ENCODE measurements around the gene ASXL3.

ASXL3 gene

DNA sequence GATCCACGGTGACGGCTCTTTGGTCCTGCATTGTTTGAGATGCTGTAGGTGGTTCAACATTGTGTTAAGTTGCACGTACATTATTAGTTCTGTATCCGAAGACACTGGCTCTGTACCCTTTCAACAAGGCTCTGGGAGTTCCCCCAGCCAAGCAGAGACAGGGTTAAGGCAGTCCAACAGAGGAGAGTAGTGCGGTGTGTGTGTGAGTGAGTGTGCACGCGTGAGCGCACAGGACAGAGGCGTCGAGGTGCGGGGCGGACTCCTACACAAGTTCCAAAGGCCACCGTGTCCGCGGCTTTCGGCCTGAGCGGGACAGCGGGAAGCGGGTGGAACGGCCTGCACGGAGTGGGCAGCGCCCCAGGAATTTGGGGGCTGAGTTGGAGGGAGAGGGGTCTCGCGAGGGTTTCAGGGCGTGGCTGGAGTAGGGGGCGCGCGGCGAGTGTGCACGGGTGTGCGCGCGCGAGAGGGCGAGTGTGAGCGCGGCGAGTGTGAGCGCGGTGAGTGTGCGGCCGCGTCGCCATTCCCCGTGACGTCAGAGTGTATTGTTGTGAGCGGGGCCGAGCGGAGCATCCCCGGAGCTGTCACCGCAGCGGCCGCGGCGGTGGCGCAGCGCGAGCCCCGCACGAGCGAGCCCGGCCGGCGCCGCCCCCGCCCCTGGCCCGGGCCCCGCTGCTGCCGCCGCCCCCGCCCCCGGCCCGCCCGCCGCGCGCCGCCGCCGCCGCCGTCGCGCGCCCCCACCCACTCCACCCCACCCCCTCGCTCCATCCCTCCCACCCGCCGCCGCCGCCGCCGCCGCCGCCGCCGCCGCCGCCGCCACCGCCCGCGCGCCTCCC lies at the start of gene ASXL3:
ASXL3 (plus strand) TSS at position 535 of the 833 bp plus-strand sequence. CDS start 413 bp downstream, outside the sequence.
- peak; percentile 10 for DNase-seq

DNA sequence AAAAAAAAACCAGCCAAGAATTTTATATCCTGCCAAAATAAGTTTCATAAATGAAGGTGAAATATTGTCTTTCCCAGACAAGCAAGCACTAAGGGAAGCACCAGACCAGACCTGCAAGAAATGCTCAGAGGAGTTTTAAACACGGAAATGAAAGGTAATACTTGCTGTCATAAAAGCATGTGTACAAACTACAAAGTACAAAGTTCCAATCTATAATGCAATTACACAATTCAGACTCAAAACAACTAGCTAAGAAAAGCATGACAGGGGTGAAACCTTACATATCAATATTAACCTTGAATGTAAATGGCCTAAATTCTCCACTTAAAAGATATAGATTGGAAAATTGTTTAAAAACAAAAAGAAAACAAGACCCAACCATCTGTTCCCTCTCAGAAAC lies 45.0 kb upstream of the ASXL3 start:
- no peak for DNase-seq

DNA sequence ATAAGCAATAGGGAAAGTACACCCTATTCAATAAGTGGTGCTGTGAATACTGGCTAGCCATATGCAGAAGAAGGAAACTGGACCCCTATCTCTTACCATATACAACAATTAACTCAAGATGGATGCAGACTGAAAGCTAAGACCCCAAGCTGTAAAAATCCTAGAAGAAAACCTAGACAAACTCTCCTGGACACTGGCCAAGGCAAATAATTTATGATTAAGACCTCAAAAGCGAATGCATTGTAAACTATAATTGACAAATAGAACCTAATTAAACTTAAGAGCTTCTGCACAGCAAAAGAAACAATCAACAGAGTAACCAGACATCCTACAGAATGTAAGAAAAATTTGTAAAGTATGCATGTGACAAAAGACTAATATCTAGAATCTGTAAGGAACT lies 41.1 kb upstream of the ASXL3 start:
- no peak for DNase-seq

DNA sequence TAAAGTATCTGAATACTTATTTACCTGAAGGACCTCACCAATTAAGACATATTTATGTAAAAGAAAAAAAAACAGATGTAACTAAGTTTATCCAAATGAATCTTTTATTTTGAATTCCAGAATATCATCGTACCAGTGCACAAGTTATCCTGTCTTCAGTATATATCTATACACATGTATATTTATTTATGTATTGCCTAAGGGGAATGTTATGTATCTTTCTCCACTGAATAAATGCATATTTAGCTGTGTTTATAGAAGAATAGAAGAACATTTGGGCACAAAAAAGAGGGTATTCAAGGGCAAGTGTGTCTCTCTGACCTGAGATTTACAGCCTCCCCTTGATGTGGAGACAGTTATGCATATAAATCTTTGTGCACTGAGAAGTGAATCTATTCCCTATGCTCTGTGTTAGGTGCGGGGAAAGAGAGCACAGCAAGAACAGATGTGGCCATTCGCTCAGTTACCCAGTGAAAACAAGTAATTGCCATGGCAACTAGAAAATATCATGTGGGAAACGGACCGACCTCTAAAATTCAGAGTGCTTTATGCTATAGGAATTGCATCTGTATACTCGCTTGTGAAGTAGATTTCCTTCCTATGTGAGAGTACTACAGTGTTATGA lies 39.5 kb upstream of the ASXL3 start:
- no peak for DNase-seq

DNA sequence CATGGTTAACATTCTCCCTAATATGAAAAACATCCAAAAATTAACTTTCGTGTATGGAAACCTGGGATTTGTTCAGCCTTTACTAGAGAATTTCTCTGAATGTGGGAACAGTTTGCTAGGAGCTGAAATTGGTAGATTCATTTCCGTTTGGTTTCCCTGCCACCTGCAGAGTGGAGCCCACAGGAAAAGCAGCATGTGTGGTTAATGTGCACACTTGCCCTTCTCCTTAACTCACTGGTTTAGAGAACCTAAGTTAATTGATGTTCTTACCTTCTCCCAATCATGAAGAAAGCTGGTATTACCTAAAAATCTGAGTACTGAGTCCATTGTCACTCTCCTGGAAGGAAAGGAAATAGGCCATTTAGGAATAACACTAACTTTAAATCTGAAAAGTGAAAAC lies 37.6 kb upstream of the ASXL3 start:
- DNase-seq, result no peak

DNA sequence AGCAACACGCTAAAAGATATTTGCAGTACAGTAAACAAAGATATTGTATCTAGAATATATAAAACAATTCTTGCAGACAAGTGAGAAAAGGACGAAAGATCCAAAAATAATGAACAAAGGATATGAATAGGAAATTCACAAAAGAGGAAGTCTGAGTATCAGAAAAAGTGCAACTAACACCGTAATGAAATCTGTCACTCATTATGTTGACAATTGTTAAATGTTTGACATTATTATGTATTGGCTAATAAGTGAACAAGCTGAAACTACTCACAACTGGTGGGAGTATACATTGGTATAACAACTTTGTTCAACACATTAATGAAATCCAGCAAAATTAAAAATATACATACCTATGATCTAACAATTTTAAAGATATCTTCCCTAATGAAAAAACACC lies 36.7 kb upstream of the ASXL3 start:
- DNase-seq, result no peak

DNA sequence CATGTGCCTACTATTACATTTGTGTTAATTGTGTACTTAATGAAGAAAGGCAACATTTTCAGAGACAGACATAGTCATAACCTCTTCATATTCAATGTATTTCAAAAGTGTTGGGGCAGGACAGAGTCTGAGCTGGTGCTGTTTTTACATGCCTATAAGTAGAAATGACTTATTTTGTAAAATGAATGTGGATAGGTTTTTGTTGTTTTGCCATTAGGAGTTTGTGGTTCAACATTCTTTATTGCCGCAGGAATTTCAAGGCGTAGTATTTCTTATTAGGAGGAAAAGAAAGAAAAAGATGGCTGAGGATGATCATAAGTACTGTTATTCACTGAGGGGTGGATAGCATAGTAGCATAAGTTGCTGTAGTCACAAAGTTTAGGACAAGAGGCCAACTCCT lies 21.2 kb upstream of the ASXL3 start:
- DNase-seq, result no peak

DNA sequence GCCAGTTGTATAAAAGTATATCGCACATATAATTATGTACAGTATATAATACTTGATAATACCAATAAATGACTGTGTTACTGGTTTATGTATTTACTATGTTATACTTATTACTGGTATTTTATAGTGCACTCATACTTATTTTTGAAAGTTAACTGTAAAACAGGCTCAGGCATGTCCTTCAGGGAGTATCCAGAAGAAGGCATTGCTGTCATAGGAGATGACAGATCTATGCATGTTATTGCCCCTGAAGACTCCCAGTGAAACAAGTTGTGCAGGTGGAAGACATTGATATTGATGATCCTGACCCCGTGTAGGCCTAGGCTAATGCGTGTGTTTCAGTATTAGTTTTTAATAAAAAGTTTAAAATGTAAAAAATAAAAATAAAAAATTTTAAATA lies 20.3 kb upstream of the ASXL3 start:
- no peak for DNase-seq

DNA sequence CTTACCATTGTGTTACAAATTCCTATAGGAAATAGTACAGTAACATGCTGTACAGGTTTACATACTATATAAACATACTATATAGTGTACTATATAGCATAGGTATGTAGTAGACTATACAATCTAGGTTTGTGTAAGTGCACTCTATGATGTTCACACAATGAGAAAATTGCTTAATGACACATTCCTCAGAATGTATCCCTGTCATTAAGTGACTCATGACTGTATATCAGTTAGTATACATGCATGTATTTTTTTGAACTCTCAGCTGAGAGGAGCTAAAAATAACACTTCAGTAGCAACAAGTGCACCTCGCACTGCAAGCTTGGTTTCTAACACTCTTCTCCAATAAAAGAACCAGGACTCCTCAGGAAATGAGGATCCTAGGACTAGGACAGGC lies 19.5 kb upstream of the ASXL3 start:
- no peak for DNase-seq

DNA sequence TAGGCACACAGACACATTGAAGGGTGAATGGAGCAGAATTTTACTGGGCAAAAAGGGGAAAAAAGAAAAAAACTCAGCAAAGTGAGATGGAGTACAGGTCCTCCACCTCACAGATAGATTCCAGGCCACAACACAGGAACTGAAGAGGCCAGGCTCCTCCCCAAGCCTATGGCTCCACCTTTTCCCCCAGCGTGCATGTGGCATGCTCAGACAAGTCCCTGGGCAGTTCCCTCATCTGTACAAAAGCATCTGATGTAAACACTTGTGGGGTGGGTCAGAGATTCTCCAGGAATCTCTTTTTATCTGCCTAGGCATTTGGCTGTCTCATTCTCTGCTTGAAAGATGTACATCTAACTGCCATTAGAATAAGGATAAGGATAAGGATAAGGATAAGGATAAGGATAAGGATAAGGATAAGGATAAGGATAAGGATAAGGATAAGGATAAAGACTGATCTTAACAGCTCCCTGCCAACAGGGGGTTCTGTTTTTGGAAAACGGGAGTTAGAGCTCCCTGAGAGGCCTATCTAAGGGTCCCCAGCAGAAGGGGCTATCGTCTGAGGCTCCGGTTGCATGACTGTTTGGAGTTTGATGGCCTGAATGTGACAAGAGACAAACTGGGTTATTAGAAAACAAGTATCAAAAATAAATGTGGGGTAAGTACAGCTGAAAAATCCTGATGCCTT lies 17.2 kb upstream of the ASXL3 start:
- no peak for DNase-seq

DNA sequence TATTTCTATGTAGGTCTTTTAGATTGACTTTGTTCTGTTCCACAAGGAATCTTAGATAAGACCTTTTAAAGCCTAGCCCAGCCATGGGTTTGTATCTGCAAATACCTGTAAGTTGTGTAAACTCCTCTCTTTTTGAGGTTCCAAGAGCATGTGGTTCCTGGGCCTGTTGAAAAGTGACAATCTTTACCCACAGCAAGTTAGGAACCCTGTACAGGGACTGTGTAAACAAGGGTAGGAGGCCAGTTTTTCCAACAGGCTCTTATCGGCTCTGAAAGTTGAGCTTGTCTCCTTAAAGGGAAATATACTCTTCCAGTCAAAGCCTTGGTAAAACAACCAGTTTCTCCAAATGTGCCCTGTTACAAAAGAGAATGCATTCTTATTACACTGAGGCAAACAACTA lies 15.3 kb upstream of the ASXL3 start:
- DNase-seq, result no peak

DNA sequence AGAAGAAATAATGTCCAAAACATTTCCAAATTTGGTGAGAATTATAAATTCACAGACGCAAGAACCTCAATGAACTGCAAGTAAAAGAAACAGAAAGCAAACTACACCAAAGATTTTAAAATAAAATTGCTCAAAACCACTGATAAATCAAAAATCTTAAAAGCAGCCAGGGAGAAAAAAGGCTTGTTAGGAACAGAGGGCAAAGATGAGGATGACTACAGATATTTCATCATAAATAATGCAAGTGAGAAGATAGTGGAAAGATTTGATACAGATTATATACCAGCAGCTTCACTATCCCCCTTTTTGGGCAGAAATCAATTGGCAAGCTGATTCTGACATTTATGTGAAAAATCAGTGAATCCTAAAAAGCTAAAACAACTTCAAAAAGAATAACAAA lies 10.3 kb upstream of the ASXL3 start:
- DNase-seq, result no peak

DNA sequence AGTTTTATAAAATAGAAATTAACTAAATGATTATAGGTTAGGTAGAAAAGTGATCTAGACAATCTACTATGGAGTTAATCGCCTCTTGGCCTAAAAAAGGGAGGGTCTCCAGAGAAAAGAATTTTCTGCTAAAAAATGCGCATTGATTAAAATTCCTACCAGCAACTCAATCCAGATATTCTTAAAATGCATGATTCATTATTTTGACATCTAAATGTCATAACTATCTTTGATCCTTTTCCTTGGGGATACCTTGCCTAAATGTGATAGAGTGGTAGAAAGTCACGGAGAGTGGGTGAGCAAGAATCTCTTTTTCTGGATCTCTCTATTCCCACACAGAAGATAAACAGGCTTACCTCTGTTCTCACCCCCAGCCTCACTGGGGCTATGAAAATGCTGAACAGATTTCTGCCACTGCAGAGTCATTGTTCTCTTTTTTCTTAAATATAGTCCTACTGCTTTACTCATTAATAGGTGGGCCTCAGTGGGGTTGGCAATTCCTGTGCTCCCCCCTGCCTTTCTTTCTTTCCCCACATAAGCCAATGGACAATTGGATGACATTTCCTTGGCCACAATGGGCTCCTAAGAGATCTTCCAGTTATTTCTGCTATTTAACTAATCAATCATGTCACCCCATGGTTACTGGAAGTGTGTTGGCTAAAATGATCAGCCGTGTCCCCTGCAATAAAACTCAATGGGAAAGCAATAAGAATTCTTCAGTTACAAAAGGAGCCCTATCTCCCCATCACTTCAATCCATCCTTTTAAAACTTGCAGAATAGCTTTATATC lies 5.8 kb upstream of the ASXL3 start:
- DNase-seq, result no peak

DNA sequence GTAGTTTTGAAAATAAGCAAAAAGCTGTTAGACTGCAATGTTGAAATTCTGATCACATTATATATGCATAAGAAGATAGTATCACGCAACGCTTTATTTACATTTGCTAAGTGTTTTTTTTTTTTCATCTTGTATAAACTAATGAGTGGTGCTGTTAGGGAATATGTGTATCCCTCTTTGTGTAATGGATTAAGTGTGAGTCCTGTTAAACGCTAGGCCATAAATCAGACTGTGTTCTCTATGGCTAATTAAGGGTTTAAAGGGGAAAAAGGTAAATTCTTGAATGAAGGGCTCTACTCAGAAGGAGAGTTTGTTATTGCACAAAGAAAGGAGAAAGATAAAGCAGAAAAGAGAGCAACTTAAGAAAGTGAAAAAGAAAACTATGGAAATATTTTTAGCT lies 4.8 kb upstream of the ASXL3 start:
- no peak for DNase-seq

DNA sequence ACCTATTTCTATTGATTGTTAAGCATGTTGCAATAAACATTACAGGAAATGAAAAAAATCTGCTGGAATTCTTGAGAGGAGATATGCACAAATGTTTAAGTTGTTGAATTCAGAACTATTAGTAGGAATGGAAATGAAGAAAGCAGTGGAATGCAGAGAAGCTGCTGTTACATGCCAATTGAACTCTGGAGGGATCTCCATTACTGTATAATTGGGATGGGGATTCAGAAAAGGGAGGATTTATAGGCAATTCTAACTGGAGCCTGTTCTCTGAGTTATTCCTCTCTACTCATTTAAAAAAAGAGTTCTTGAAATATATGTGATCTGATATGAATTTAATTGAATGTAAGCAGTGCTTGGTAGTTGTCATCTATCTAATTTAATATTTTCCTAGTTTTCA lies 2.6 kb upstream of the ASXL3 start:
- DNase-seq, result no peak

DNA sequence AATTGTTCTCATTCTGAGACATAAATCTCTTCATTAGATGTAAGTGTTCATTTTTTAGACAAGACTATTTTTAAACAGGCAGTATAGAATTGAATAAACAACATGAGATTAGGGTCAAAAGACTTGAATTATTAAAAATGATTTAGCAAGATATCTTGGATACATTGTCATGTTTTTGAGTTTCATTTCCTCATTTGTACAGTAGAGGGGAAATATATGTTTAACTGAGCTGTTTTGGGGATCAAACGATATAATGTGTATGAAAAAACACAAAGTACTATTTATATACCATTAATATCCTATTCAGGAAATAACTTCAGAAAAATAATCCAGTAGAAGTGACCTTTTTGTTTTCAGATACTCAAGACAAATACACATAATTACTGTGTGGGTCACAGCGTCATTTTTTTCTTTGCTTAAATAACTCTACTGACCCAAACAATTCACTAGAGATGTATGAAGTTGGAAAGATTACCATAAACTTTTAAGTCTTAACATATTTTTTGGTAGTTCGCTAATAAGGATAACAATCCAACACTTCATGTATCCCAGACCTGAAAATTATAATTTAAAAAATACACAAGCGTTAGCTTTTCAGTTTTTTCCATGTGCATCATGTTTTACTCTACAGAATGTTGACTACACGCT lies 896 bp upstream of the ASXL3 start:
- no peak for DNase-seq

DNA sequence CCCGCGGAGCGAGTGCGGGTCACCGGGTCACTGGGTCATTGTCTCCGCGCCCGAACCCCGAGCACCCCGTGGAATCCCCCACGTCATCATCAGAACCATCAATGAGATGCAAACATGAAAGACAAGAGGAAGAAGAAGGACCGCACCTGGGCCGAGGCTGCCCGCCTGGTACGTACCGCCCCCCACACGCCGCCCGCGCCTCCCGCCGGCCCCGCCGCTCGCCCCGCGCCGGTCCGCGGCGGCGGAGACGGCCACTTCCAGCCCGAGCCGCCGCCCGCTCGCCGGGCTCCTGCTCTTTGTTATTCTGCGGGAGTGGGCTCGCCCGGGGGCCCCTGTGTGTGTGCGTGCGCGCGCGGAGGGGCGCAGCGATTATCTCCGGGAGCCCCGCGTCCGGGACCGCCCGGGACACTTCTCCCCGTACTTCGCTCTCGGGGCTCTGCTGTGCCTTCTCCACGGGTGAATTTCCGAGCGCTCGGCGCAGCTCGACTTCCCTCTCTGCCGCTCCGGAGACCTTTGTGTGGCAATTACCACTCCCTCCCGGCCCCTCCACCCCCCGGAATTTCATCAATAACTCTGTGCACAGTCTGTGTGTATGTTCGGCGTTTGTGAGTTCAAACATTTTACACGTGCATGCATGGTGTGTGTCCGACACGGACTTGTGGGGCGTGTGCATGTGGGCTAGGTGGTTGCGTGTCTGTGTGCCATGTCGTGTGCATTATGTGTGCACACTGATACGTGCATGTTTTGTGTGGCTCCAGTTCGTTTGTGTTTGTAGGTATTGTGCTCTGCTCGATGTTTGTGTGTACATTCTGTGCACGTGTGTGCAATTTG lies 714 bp downstream of the ASXL3 start:
- DNase-seq, result no peak

DNA sequence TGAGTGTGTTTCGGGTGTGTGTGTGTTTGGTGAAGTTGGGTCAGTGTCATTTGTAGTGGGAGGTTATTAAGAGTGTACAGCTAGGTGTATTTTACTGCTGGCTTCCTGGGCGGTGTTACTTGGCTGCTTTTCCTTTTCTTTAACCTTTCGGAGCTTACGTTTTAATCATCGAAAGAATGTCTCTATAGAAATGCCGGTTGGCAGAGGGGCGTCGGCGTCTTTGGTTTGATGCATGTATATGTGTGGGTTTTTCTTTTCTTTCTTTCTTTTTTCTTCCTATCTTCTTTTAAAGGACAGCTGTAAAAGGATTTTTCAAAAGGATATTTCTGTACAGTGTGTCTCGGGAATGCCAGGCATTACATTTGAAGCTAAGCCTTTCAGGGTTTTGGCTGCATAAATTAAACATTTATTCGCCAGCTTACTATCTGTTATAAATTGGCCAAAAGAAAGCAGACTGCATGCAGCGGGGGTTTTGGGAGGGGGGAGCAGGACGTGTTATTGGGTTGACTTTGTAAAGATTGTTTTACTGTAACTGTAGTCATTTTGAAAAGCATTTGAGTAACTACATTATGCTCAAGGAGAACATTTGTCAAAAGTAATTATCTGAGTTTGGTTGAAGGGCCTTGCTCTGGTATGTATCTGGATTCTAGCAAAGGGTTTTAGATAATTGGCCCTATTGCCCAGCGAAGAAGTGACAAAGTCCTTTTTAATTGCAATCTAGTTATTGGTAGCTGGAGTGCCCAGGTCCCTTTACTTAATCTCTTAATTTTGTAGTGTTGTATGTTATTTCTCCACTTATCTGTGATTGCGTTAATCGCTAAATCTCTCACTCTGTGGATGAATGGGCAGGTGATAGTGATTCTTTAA lies 1.6 kb downstream of the ASXL3 start:
- no peak for DNase-seq

DNA sequence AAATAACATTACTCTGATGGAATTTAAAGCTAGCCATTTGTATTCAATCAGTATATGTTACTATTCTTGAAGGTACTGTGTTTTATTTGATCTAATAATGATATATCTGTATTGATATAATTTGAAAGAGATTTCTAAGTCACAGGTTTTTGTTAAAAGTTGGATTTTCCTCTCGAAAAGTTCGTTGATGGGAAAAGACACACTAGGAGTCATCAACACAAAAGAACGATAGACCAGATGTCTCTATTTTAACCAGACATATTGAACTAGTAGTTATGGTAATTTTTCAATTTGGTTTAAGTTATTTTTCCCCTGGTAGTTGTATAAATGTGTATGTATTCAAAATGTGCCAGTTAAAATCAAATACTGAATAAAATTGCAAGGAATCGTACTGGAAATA lies 2.5 kb downstream of the ASXL3 start:
- DNase-seq, result no peak

DNA sequence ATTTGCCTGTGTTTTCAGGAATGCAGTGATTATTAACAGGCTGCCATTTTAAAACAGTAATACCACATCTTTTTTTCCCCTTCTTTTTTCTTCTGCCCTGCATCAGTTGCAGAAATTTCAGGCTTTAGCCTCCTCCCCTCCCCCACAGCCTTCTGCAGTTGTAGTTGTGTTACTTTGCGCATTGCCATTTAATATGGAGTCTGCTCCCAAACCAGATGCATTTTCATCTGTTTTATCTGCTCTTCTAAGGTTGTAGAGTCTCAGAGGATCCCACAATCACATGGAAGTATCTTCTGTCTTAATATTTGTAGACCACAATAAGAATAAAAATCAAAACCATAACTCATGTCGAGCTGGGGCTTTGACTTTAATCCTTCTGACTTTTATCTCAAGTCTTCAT lies 3.8 kb downstream of the ASXL3 start:
- DNase-seq, result no peak

DNA sequence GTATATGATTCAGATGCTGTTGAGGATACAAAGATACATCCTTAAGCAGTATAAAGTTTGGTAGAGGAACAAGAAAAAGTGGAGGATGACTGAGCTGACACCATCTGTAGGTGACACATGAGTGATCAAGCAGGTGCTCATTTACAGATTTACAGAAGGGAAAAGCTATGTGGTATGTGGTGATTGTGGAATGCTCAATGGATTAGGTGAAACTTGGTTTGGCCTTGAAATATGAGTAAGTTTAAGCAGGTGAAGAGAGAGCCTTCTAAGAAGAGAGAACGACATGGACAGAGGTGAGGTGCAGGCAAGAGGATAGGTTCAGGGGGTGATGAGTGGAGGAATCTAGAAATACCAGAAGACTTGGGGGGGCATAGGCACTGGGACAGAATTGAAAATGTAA lies 5.9 kb downstream of the ASXL3 start:
- DNase-seq, result no peak
